Panc1 (cell line): ENCODE results near the gene KAT6B. TPM values are rescaled to one million over a fixed set of nuclear protein-coding genes. Genes with fewer than 3 reads are reported as not detected.

ENCODE experiments used
- ATAC-seq: fragments of 200-7000 bp; cut with Tn5 transposase; 2 replicates; pipeline ENCODE4 v1.9.1; 2020; ENCODE audit warnings: mild to moderate bottlenecking, moderate library complexity
- BruUV-seq: library from RNA; stranded (reverse); fragments of 400-500 nt; replicated peaks from 2 replicates; lab custom pipeline; 2021; lab: Mats Ljungman, UMichigan
- CTCF ChIA-PET: fragments of 300-600 bp; sonication (Branson Sonifier 250); formaldehyde crosslinking; loops from one replicate; lab custom pipeline; 2022; ENCODE audit warnings: antibody characterized with exemption; lab: Charles Lee
- POLR2A ChIA-PET: fragments of 300-600 bp; sonication (Branson Sonifier 250); formaldehyde crosslinking; loops from one replicate; lab custom pipeline; 2022; ENCODE audit warnings: antibody characterized with exemption; lab: Charles Lee
- DNase-seq: peaks from one replicate; pipeline ENCODE4 v3.0.0-alpha.2; 2010; ENCODE audit warnings: low read depth, low spot score
- H3K27ac ChIP-seq: 2 replicates; pipeline ENCODE4 v1.5.1; 2011; ENCODE audit warnings: mild to moderate bottlenecking, low read length, inconsistent platforms
- H3K27me3 ChIP-seq: fragments of 200-500 bp; sonication (Bioruptor generic); 2 replicates; pipeline ENCODE4 v1.6.0; 2014; ENCODE audit warnings: low read length, inconsistent platforms; ENCODE audit not compliant: control insufficient read depth, insufficient read depth
- H3K36me3 ChIP-seq: fragments of 200-500 bp; sonication (Bioruptor generic); 2 replicates; pipeline ENCODE4 v1.5.1; 2014; ENCODE audit warnings: inconsistent platforms, mild to moderate bottlenecking, low read length, moderate library complexity; ENCODE audit not compliant: control insufficient read depth, insufficient read depth
- H3K4me1 ChIP-seq: 2 replicates; pipeline ENCODE4 v1.5.1; 2011; ENCODE audit warnings: inconsistent platforms, mild to moderate bottlenecking, low read length, moderate library complexity; ENCODE audit not compliant: control insufficient read depth, insufficient read depth
- H3K4me3 ChIP-seq, 2 experiments: 2 replicates each; pipeline ENCODE4 v1.5.1; 2011 to 2012; ENCODE audit warnings: low read depth in 2 of 2, low read length in 2 of 2, mild to moderate bottlenecking in 2 of 2, inconsistent platforms in 1 of 2, moderate library complexity in 1 of 2
- H3K9me3 ChIP-seq: fragments of 200-500 bp; sonication (Bioruptor generic); 2 replicates; pipeline ENCODE4 v1.5.1; 2014; ENCODE audit warnings: low read depth, mild to moderate bottlenecking, inconsistent platforms, low read length, moderate library complexity; ENCODE audit not compliant: control insufficient read depth, insufficient read depth
- POLR2AphosphoS5 ChIP-seq: IDR thresholded peaks from 2 replicates; pipeline ENCODE4 v1.6.1; 2012; ENCODE audit warnings: mild to moderate bottlenecking, low read depth, low read length, moderate library complexity
- SIN3A ChIP-seq: IDR thresholded peaks from 2 replicates; pipeline ENCODE4 v1.6.1; 2012; ENCODE audit warnings: low read depth, mild to moderate bottlenecking, low read length, moderate library complexity, borderline replicate concordance; ENCODE audit not compliant: insufficient read depth
- TCF7L2 ChIP-seq: IDR thresholded peaks from 2 replicates; pipeline ENCODE4 v1.6.1; 2011; ENCODE audit warnings: mild to moderate bottlenecking, low read depth, low read length, inconsistent platforms
- in situ Hi-C: cut with HindIII; loops from 2 replicates; pipeline ENCODE4 v1.10.0; 2016; ENCODE audit warnings: low sequenced_read_pairs, low pct_unique_long_range_greater_than_20kb
- intact Hi-C: fragments of 100-400 bp; cut with micrococcal nuclease; formaldehyde crosslinking; loops from one replicate; pipeline ENCODE4 v1.10.0; 2022; ENCODE audit not compliant: unreplicated experiment
- total RNA-seq: library from RNA; stranded (reverse); gene quantifications from one replicate; pipeline ENCODE4 v1.2.1, GENCODE V29; 2021; ENCODE audit not compliant: unreplicated experiment
- TF ChIP-seq, protein P1 (sequence below): fragments of 450-650 bp; IDR thresholded peaks from 2 replicates; pipeline ENCODE4 v1.5.1; 2017; ENCODE audit warnings: mild to moderate bottlenecking
- TF ChIP-seq, protein P2 (sequence below), 2 experiments: IDR thresholded peaks; 2 replicates each; pipeline ENCODE4 v1.6.1; 2011 to 2012; ENCODE audit warnings: low read depth in 2 of 2, control low read depth in 1 of 2, low read length in 1 of 2, mild to moderate bottlenecking in 1 of 2, moderate library complexity in 1 of 2; ENCODE audit not compliant: insufficient read depth in 1 of 2

KAT6B gene
- total RNA-seq, 1 experiment from 2014 or later = 31.1 TPM

- H3K4me3 ChIP-seq = no peak overlapping the region
- CTCF ChIA-PET = no interaction called here
- POLR2A ChIA-PET = no interaction called here
- ATAC-seq (no peak), DNase-seq (no peak)
- H3K27me3 ChIP-seq = no peaks in the 10 kb centered on the region
- intact Hi-C loops (no loop called here), in situ Hi-C loops (no loop called here)
- no peaks in the 10 kb centered on the region for H3K9me3 ChIP-seq
- no peak overlapping the region for H3K27ac ChIP-seq
- peaks cover 4% of the 10 kb centered on the region; the same call in 1 of the 2 replicates for H3K4me1 ChIP-seq
- TF ChIP-seq, protein P1, sequence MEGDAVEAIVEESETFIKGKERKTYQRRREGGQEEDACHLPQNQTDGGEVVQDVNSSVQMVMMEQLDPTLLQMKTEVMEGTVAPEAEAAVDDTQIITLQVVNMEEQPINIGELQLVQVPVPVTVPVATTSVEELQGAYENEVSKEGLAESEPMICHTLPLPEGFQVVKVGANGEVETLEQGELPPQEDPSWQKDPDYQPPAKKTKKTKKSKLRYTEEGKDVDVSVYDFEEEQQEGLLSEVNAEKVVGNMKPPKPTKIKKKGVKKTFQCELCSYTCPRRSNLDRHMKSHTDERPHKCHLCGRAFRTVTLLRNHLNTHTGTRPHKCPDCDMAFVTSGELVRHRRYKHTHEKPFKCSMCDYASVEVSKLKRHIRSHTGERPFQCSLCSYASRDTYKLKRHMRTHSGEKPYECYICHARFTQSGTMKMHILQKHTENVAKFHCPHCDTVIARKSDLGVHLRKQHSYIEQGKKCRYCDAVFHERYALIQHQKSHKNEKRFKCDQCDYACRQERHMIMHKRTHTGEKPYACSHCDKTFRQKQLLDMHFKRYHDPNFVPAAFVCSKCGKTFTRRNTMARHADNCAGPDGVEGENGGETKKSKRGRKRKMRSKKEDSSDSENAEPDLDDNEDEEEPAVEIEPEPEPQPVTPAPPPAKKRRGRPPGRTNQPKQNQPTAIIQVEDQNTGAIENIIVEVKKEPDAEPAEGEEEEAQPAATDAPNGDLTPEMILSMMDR = no peak
- no peak for TF ChIP-seq TCF7L2
- no TSS peak for BruUV-seq
- H3K36me3 ChIP-seq = no peaks in the 10 kb centered on the region
Observed at GRCh38 chr10:74958316-74958715, 131.9 kb downstream of the KAT6B start.

GRCh38 chr10:74960670-74961069, 134.3 kb downstream of the KAT6B start:
- Histone ChIP-seq H3K9me3 (no peaks in the 10 kb centered on the region), H3K4me3 (no peak overlapping the region), H3K4me1 (no peaks in the 10 kb centered on the region), H3K36me3 (no peaks in the 10 kb centered on the region), H3K27me3 (no peaks in the 10 kb centered on the region), H3K27ac (no peak overlapping the region)
- intact Hi-C loops = no loop called here
- ChIA-PET CTCF (no interaction called here), POLR2A (no interaction called here)
- no peak for TF ChIP-seq POLR2AphosphoS5
- no peak for TF ChIP-seq TCF7L2
- TF ChIP-seq, protein P2, sequence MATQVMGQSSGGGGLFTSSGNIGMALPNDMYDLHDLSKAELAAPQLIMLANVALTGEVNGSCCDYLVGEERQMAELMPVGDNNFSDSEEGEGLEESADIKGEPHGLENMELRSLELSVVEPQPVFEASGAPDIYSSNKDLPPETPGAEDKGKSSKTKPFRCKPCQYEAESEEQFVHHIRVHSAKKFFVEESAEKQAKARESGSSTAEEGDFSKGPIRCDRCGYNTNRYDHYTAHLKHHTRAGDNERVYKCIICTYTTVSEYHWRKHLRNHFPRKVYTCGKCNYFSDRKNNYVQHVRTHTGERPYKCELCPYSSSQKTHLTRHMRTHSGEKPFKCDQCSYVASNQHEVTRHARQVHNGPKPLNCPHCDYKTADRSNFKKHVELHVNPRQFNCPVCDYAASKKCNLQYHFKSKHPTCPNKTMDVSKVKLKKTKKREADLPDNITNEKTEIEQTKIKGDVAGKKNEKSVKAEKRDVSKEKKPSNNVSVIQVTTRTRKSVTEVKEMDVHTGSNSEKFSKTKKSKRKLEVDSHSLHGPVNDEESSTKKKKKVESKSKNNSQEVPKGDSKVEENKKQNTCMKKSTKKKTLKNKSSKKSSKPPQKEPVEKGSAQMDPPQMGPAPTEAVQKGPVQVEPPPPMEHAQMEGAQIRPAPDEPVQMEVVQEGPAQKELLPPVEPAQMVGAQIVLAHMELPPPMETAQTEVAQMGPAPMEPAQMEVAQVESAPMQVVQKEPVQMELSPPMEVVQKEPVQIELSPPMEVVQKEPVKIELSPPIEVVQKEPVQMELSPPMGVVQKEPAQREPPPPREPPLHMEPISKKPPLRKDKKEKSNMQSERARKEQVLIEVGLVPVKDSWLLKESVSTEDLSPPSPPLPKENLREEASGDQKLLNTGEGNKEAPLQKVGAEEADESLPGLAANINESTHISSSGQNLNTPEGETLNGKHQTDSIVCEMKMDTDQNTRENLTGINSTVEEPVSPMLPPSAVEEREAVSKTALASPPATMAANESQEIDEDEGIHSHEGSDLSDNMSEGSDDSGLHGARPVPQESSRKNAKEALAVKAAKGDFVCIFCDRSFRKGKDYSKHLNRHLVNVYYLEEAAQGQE (IDR thresholded peaks at IDR 0.05; ENCODE audit: insufficient read depth in 1 of 2, low read depth in 2 of 2, low read length in 1 of 2) = no peak
- TF ChIP-seq, protein P1 = no peak
- TF ChIP-seq SIN3A = no peak
- no peak for ATAC-seq
- BruUV-seq = no TSS peak
- in situ Hi-C loops = no loop called here
- DNase-seq = no peak

DNA sequence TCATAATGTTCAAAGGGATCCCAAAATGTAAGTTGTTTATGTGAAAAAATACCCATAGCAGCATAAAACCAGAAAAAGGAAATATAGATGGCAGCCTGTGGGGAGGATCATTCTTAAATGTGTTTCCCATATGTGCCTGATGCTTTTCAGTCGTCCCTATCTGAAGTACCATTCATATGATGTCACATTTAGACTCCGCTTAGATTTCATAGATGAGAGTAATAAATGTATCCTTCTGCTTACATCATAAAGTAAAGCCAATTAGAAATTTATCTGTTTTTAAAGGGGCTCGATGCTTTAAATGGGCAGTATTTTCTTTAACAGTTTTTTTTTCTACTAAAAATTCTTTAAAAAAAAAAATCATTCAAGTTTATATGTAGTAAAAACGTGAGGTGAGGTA, 136.1 kb downstream of the KAT6B start:
- Histone ChIP-seq H3K4me3 (no peak overlapping the region), H3K27ac (no peak overlapping the region), H3K36me3 (no peaks in the 10 kb centered on the region), H3K4me1 (peaks cover under 1% of the 10 kb centered on the region; the same call in 1 of the 2 replicates), H3K27me3 (no peaks in the 10 kb centered on the region), H3K9me3 (no peaks in the 10 kb centered on the region)
- ATAC-seq (no peak), DNase-seq (no peak)
- intact Hi-C loops (no loop called here), in situ Hi-C loops (no loop called here)
- POLR2A ChIA-PET = no interaction called here
- no TSS peak for BruUV-seq
- TF ChIP-seq TCF7L2 = no peak
- no peak for TF ChIP-seq POLR2AphosphoS5
- no peak for TF ChIP-seq SIN3A
- TF ChIP-seq, protein P2 (IDR thresholded peaks at IDR 0.05; ENCODE audit: insufficient read depth in 1 of 2, low read depth in 2 of 2, low read length in 1 of 2) = no peak
- TF ChIP-seq, protein P1 = no peak
- CTCF ChIA-PET = no interaction called here
